DND-41 (cell line): ENCODE measurements around the gene RASSF7.

Experiments used
- ATAC-seq: fragments of 200-7000 bp; cut with Tn5 transposase; 3 replicates; pipeline ENCODE4 v1.9.1; 2021; ENCODE audit warnings: low read depth; ENCODE audit not compliant: insufficient read depth
- DNase-seq: peaks from one replicate; pipeline ENCODE4 v3.0.0-alpha.2; 2020
- H2AFZ ChIP-seq: 2 replicates; pipeline ENCODE4 v1.6.0; 2012; ENCODE audit warnings: low read depth, low read length
- H3K27ac ChIP-seq: 2 replicates; pipeline ENCODE4 v1.5.1; 2012; ENCODE audit warnings: low read length, inconsistent platforms
- H3K27me3 ChIP-seq: fragments of 200-600 bp; sonication (generic); 2 replicates; pipeline ENCODE4 v1.6.0; 2012; ENCODE audit warnings: low read length, mild to moderate bottlenecking, inconsistent platforms; ENCODE audit not compliant: insufficient read depth, poor library complexity
- H3K36me3 ChIP-seq: 2 replicates; pipeline ENCODE4 v1.5.1; 2012; ENCODE audit warnings: low read length, inconsistent platforms; ENCODE audit not compliant: insufficient read depth
- H3K4me1 ChIP-seq: 2 replicates; pipeline ENCODE4 v1.5.1; 2012; ENCODE audit warnings: mild to moderate bottlenecking, low read length; ENCODE audit not compliant: insufficient read depth
- H3K4me2 ChIP-seq: 2 replicates; pipeline ENCODE4 v1.6.0; 2012; ENCODE audit warnings: mild to moderate bottlenecking, moderate library complexity, low read length, inconsistent platforms; ENCODE audit not compliant: insufficient read depth
- H3K4me3 ChIP-seq, 2 experiments: fragments of 200-600 bp in 1 of 2; shearing (Covaris generic) in 1 of 2; 2 replicates each; pipeline ENCODE4 v1.5.1; 2012 to 2016; ENCODE audit warnings: inconsistent platforms in 2 of 2, low read length in 2 of 2, mild to moderate bottlenecking in 2 of 2, low read depth in 1 of 2, moderate library complexity in 1 of 2
- H3K79me2 ChIP-seq: 2 replicates; pipeline ENCODE4 v1.6.0; 2012; ENCODE audit warnings: low read length, inconsistent platforms; ENCODE audit not compliant: insufficient read depth
- H3K9ac ChIP-seq: 2 replicates; pipeline ENCODE4 v1.6.0; 2012; ENCODE audit warnings: low read depth, mild to moderate bottlenecking, inconsistent platforms, low read length, moderate library complexity
- H3K9me3 ChIP-seq: 2 replicates; pipeline ENCODE4 v1.5.1; 2012; ENCODE audit warnings: low read length, moderate library complexity, mild to moderate bottlenecking, inconsistent platforms; ENCODE audit not compliant: insufficient read depth, severe bottlenecking
- H4K20me1 ChIP-seq: 2 replicates; pipeline ENCODE4 v1.6.0; 2012; ENCODE audit warnings: low read length; ENCODE audit not compliant: insufficient read depth
- EZH2 ChIP-seq: IDR thresholded peaks from 3 replicates; pipeline ENCODE4 v1.6.1; 2012; ENCODE audit warnings: borderline replicate concordance, low read depth, mild to moderate bottlenecking, moderate library complexity, low read length, inconsistent platforms; ENCODE audit not compliant: severe bottlenecking
- TF ChIP-seq, protein P1 (sequence below): IDR thresholded peaks from 2 replicates; pipeline ENCODE4 v1.5.1; 2012; ENCODE audit warnings: borderline replicate concordance, low read length, moderate library complexity, mild to moderate bottlenecking; ENCODE audit not compliant: poor library complexity, severe bottlenecking; ENCODE audit errors: extremely low read depth

RASSF7 gene

GRCh38 chr11:574632-575312 lies 14.0 kb downstream of the RASSF7 start:
- H4K20me1 ChIP-seq, result peaks cover 30% of the 10 kb centered on the region
- no peak for DNase-seq
- no peak for TF ChIP-seq EZH2
- TF ChIP-seq, protein P1, sequence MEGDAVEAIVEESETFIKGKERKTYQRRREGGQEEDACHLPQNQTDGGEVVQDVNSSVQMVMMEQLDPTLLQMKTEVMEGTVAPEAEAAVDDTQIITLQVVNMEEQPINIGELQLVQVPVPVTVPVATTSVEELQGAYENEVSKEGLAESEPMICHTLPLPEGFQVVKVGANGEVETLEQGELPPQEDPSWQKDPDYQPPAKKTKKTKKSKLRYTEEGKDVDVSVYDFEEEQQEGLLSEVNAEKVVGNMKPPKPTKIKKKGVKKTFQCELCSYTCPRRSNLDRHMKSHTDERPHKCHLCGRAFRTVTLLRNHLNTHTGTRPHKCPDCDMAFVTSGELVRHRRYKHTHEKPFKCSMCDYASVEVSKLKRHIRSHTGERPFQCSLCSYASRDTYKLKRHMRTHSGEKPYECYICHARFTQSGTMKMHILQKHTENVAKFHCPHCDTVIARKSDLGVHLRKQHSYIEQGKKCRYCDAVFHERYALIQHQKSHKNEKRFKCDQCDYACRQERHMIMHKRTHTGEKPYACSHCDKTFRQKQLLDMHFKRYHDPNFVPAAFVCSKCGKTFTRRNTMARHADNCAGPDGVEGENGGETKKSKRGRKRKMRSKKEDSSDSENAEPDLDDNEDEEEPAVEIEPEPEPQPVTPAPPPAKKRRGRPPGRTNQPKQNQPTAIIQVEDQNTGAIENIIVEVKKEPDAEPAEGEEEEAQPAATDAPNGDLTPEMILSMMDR, result no peak
- peak overlapping the region; percentile 61; the same call in 1 of the 2 replicates for H3K9ac ChIP-seq
- H3K4me2 ChIP-seq, result peak overlapping the region; percentile 96
- no peaks in the 10 kb centered on the region for H3K27me3 ChIP-seq
- ATAC-seq, result no peak
- H3K9me3 ChIP-seq, result no peaks in the 10 kb centered on the region
- peaks cover 33% of the 10 kb centered on the region for H3K79me2 ChIP-seq
- H3K36me3 ChIP-seq, result peaks cover 28% of the 10 kb centered on the region
- peaks cover 38% of the 10 kb centered on the region for H3K4me1 ChIP-seq
- no peak overlapping the region for H3K27ac ChIP-seq
- peak overlapping the region in 1 of 2 experiments; percentile 60; a peak in 2 of 4 replicates for H3K4me3 ChIP-seq
- no peak overlapping the region for H2AFZ ChIP-seq

GRCh38 chr11:575313-575995 lies 14.7 kb downstream of the RASSF7 start:
- peak; percentile 57 for ATAC-seq
- Histone ChIP-seq H3K27ac (no peak overlapping the region), H3K9ac (peak overlapping the region; percentile 61), H2AFZ (peak overlapping the region; percentile 78), H3K4me3 (peak overlapping the region; percentile 13 to 60; a peak in 3 of 4 replicates), H3K36me3 (peaks cover 35% of the 10 kb centered on the region), H4K20me1 (peaks cover 37% of the 10 kb centered on the region), H3K9me3 (no peaks in the 10 kb centered on the region), H3K4me1 (peaks cover 42% of the 10 kb centered on the region), H3K4me2 (peak overlapping the region; percentile 96), H3K27me3 (no peaks in the 10 kb centered on the region), H3K79me2 (peaks cover 40% of the 10 kb centered on the region)
- no peak for TF ChIP-seq EZH2
- TF ChIP-seq, protein P1, result no peak
- no peak for DNase-seq

GRCh38 chr11:575996-576768 lies 15.4 kb downstream of the RASSF7 start, which contains the start of gene PHRF1:
TSS of gene PHRF1 (plus strand) at chr11:576470. CDS start at chr11:581513, 5,043 bp downstream.
- Histone ChIP-seq H3K4me3 (peak within 1 kb of the TSS; percentile 82 to 85), H3K27me3 (no peaks in the 10 kb centered on the region), H3K9me3 (no peaks in the 10 kb centered on the region), H3K27ac (peak within 1 kb of the TSS; percentile 89), H3K4me2 (peak within 1 kb of the TSS; percentile 96), H4K20me1 (peaks cover 42% of the 10 kb centered on the region), H3K36me3 (peaks cover 37% of the 10 kb centered on the region), H3K79me2 (peaks cover 47% of the 10 kb centered on the region), H2AFZ (peak within 1 kb of the TSS; percentile 79), H3K9ac (peak within 1 kb of the TSS; percentile 78), H3K4me1 (peaks cover 43% of the 10 kb centered on the region)
- ATAC-seq, result peak; percentile 90
- TF ChIP-seq, protein P1, result no peak
- TF ChIP-seq EZH2, result no peak
- DNase-seq, result peak; percentile 93
